Stimulated activated CD4-positive, alpha-beta T cell treated with anti-CD3 and anti-CD28 coated beads, Interleukin-2, amount 100 ng/mL, for 4 hours (primary cell): ENCODE results near the gene DMPK.
A peak's percentile ranks its signal among the peaks of the same experiment; 100 is the strongest.

Experiments
- DNase-seq: peaks from one replicate; pipeline ENCODE4 v3.0.0-alpha.2; 2020; ENCODE audit warnings: low read depth

DMPK gene

GRCh38 chr19:45785781-45786532, 3.7 kb upstream of the DMPK start:
- DNase-seq, result no peak

DNA sequence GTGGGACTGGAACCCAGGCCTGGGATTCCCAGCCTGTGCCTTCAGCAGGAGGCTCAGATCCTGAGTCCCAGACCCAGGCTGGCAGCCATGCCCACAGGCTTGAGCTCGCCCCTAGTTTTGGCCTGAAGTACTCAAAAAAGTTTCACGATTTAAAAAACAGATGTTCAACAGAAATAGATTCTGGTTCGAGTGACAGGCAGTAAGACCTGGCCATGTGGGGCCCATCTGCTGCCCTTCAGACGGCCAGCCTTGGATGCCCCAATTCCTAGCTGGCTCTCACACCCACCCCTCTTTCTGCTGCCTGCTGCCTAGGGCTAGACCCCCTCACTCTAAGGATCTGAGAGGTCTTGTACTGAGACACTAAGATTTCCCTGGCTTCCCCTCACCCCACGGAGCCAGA, 2.8 kb upstream of the DMPK start:
- DNase-seq, result no peak

DNA sequence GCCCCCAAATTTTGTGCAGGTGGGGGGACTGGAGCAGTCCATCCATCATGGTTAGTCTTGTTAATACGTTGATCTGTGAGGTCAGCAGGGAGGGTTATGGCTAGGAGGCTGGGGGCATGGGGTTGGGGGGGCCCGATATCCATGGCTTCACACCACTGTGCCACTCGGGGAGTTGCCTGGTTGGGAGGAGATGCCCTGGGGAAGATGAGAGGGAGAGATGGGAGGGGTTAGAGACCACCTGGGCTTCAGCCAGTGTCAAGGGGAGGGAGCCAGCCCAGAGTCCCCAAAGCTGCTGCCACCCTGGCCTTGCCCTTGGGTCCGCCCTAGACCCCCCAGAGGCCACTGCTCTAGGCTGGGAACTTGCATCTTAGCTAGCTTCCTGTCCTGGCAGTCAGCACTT, 1.8 kb upstream of the DMPK start:
- DNase-seq, result no peak

- DNase-seq, result no peak
Measured at GRCh38 chr19:45782820-45783785, 813 bp upstream of the DMPK start.

GRCh38 chr19:45781214-45782161, 802 bp downstream of the DMPK start:
- no peak for DNase-seq

DNA sequence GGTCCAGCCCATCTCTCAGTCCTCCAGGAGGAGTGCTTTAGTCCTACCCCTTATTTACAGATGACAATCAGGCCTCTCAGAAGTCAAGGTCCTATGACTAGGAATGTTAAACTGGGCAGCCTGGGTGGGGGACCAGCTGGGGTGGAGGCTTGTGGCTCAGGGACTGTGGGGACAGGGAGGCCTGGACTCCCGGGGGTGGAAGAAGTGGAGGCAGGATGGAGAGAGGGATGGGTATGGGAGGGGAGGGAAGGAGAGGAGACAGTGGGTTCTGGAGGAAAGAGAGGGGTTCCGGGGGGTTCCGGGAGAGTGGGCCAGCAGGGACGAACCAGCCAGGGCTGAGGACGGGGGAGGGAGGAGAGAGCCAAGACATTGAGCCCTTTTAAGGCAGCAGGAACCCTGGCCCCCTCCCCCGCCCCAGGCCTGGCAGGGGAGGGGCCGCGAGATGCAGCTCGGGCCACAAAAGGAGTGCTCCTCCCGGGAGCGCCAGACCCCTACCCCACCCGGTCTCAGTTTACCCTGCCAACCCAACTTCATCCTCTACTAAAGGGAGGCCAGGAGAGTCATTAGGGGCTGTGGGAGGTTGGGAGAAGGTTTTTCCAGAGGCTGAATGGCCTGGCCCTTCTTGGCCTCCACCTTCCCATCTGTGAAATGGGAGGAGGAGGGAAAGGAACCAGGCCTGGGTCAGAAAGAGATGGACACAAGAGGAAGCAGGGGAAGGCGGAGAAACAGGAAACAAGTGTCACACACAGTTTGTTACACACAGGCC, 1.7 kb downstream of the DMPK start:
- DNase-seq, result no peak

- DNase-seq, result no peak
Measured at GRCh38 chr19:45780146-45780447, 2.2 kb downstream of the DMPK start.

GRCh38 chr19:45779231-45780145, 2.8 kb downstream of the DMPK start:
- DNase-seq, result peak; percentile 68

- DNase-seq, result no peak
Measured at GRCh38 chr19:45778010-45778661, 4.2 kb downstream of the DMPK start.

DNA sequence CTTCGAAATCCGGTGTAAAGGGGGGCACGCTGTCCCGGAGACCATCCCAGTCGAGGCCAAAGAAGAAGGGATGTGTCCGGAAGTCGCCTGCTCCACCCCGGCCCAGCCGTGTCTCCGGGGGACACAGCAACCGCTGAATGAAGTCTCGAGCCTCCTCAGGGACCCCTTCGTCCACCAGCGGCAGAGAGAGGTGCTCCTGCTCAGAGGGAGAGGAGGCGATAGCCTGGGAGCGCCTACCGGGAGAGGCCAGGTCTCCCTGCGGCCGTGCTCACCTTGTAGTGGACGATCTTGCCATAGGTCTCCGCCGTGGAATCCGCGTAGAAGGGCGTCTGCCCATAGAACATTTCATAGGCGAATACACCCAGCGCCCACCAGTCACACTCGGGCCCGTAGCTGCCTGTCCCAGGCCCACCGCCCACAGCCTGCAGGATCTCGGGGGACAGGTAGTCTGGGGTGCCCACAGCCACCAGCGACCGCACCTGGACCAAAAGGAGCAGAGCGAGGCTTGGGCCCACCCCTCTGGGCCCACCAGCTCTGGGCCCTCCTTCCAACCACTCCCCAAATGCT, 4.8 kb downstream of the DMPK start:
- DNase-seq, result no peak

DNA sequence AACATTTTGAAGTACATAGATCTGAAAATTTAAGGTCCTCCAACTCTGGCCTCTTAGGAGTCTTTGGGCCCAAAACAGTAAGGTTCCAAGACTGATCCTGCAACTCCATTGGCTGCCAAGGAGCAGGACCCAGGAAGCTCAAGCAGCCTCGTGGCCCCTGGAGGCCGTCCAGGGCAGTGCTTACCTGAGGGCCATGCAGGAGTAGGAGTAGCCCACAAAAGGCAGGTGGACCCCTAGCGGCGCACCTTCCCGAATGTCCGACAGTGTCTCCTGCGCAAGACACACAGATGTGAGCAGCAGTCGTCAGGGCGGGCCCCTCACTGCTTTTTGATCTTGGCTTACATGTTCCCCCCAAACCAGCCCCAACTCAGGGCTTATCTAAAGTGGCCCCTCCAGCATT, 7.5 kb downstream of the DMPK start:
- no peak for DNase-seq

DNA sequence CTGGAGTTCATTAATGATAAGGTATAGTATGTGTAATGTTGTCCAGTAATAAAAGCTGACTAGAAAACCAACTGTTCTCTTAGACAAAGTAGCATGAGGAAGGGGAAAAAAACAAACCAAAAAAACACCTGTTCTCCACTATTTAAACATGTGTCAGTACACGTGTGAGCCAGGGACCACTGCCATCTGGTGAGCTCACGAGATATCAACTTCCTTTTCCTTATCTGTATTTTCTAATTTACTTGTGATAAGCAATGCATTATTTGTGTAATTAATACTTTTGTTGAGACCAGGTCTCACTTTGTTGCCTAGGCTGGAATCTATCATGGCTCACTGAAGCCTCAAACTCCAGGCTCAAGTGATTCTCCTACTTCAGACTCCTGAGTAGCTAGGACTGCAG, 8.9 kb downstream of the DMPK start:
- DNase-seq, result no peak

DNA sequence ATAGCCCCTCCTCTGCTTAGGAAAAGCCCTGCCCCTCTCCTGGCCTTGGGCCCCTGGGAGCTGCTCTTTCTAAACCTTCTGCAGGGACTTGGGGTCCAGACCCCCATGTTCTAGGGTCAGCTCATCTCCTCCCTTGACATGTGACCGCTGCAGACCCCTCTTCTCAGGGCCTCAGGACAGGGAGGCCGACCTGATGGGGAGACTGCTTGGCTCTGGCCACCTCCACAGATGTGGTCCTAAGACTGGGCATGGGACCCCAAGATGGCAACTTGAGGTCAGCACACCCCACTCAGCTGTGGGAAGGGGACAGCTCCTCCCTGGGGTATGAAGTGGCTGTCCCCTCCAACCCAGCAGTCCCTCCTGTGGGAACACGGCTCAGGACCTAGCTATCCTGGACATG, 9.4 kb downstream of the DMPK start:
- no peak for DNase-seq

- DNase-seq, result no peak
Measured at GRCh38 chr19:45772130-45772840, 10.0 kb downstream of the DMPK start.

- no peak for DNase-seq
Measured at GRCh38 chr19:45771311-45771933, 10.9 kb downstream of the DMPK start.

- peak; percentile 86 for DNase-seq
Measured at GRCh38 chr19:45770192-45771101, 11.8 kb downstream of the DMPK start.

- no peak for DNase-seq
Measured at GRCh38 chr19:45769821-45770191, 12.5 kb downstream of the DMPK start.
